AG04450 (cell line): ENCODE measurements around the gene PFN4. TPM values are rescaled to one million over a fixed set of nuclear protein-coding genes. Genes with fewer than 3 reads are reported as not detected.

Source experiments
- CTCF ChIA-PET: fragments of 300-600, 350-600 bp; formaldehyde crosslinking; extraction: SDS; loops from one replicate; lab custom pipeline; 2022; ENCODE audit warnings: antibody characterized with exemption, inconsistent platforms; lab: Charles Lee
- POLR2A ChIA-PET: fragments of 350-600 bp; formaldehyde crosslinking; extraction: SDS; loops from one replicate; lab custom pipeline; 2021; ENCODE audit warnings: antibody characterized with exemption, inconsistent platforms; lab: Yijun Ruan, JAX
- DNase-seq: peaks from one replicate; pipeline ENCODE4 v3.0.0-alpha.2; 2011; ENCODE audit warnings: low read depth, low spot score
- H3K27ac ChIP-seq: one replicate; pipeline ENCODE4 v1.5.1; 2012; ENCODE audit warnings: low read depth, low read length, control low read depth
- H3K27me3 ChIP-seq: one replicate; pipeline ENCODE4 v1.6.0; 2012; ENCODE audit warnings: low read length; ENCODE audit not compliant: control insufficient read depth, insufficient read depth
- H3K4me3 ChIP-seq: 2 replicates; pipeline ENCODE4 v1.5.1; 2011; ENCODE audit warnings: mild to moderate bottlenecking, low read depth, low read length, control low read depth
- H3K9me3 ChIP-seq: 2 replicates; pipeline ENCODE4 v1.5.1; 2012; ENCODE audit warnings: low read length; ENCODE audit not compliant: control insufficient read depth, insufficient read depth
- polyA plus RNA-seq: library from polyadenylated mRNA; depleted of rRNA; stranded (reverse); fragments of >200 nt; gene quantifications from 2 replicates; pipeline ENCODE4 v1.2.3, GENCODE V29; 2011
- TF ChIP-seq, protein P1 (sequence below): IDR thresholded peaks from 2 replicates; pipeline ENCODE4 v1.5.1; 2011; ENCODE audit warnings: low read depth, low read length, control low read depth, inconsistent platforms

The PFN4 gene
- polyA plus RNA-seq, 1 experiment = 0.52 TPM

GRCh38 chr2:24125956-24126355 lies 2.8 kb upstream of the PFN4 start:
- no peak overlapping the region for H3K4me3 ChIP-seq
- no peaks in the 10 kb centered on the region for H3K9me3 ChIP-seq
- DNase-seq = no peak
- ChIA-PET CTCF (no interaction called here), POLR2A (no interaction called here)
- H3K27ac ChIP-seq = no peak overlapping the region
- TF ChIP-seq, protein P1, sequence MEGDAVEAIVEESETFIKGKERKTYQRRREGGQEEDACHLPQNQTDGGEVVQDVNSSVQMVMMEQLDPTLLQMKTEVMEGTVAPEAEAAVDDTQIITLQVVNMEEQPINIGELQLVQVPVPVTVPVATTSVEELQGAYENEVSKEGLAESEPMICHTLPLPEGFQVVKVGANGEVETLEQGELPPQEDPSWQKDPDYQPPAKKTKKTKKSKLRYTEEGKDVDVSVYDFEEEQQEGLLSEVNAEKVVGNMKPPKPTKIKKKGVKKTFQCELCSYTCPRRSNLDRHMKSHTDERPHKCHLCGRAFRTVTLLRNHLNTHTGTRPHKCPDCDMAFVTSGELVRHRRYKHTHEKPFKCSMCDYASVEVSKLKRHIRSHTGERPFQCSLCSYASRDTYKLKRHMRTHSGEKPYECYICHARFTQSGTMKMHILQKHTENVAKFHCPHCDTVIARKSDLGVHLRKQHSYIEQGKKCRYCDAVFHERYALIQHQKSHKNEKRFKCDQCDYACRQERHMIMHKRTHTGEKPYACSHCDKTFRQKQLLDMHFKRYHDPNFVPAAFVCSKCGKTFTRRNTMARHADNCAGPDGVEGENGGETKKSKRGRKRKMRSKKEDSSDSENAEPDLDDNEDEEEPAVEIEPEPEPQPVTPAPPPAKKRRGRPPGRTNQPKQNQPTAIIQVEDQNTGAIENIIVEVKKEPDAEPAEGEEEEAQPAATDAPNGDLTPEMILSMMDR = no peak
- H3K27me3 ChIP-seq = no peaks in the 10 kb centered on the region

GRCh38 chr2:24123922-24124580 lies 917 bp upstream of the PFN4 start:
- ChIA-PET CTCF (interaction anchor here (1.3 kb wide), 1 partner anchor 40 kb away, joined by 6 read pairs; the partner anchor contains the start of gene TP53I3), POLR2A (interaction anchor here (1.0 to 1.9 kb wide), 4 partner anchors 16 to 197 kb away, joined by 3 to 6 read pairs (median 4); partner anchors contain the start of genes ATAD2B and TP53I3)

GRCh38 chr2:24122366-24123194 lies 554 bp downstream of the PFN4 start:
- TF ChIP-seq, protein P1 = no peak
- no peak overlapping the region for H3K27ac ChIP-seq
- no peaks in the 10 kb centered on the region for H3K27me3 ChIP-seq
- CTCF ChIA-PET = interaction anchor here (1.2 to 1.5 kb wide), 2 partner anchors 39 to 298 kb away, joined by 5 read pairs; no protein-coding TSS in a partner anchor
- DNase-seq = no peak
- POLR2A ChIA-PET = interaction anchor here (0.8 to 1.9 kb wide), 3 partner anchors 38 to 195 kb away, joined by 3 to 6 read pairs (median 4); partner anchors contain the start of gene TP53I3
- H3K4me3 ChIP-seq = peak overlapping the region; percentile 82
- H3K9me3 ChIP-seq = no peaks in the 10 kb centered on the region

More at GRCh38 chr2:24123922-24124580, 917 bp upstream of the PFN4 start:
- peak overlapping the region; percentile 59 for H3K27ac ChIP-seq
- H3K4me3 ChIP-seq = peak overlapping the region; percentile 82
- DNase-seq = no peak
- no peaks in the 10 kb centered on the region for H3K9me3 ChIP-seq
- TF ChIP-seq, protein P1 = no peak
- H3K27me3 ChIP-seq = no peaks in the 10 kb centered on the region

DNA sequence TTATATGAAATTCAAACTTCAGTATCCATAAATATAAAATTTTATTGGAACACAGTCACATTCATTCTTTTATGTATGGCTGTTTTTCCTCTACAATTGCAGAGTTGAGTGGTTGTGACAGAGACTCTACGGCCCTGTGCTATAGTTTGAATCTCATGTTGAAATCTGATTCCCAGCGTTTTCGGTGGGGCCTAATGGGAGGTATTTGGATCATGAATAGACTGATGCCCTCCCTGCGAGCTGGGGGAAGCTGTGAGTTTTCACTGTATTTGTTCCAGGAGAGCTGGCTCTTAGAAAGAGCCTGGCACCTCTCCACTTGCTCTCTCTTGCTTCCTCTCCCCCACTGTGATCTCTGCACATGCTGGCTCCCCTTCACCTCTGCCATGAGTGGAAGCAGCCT lies 1.7 kb downstream of the PFN4 start:
- TF ChIP-seq, protein P1 = no peak
- no peak for DNase-seq
- no peak overlapping the region for H3K4me3 ChIP-seq
- no peaks in the 10 kb centered on the region for H3K9me3 ChIP-seq
- POLR2A ChIA-PET = interaction anchor here (1.0 kb wide), 1 partner anchor 37 kb away, joined by 3 read pairs; no protein-coding TSS in a partner anchor
- CTCF ChIA-PET = interaction anchor here (0.8 kb wide), 1 partner anchor 36 kb away, joined by 3 read pairs; no protein-coding TSS in a partner anchor
- no peak overlapping the region for H3K27ac ChIP-seq
- no peaks in the 10 kb centered on the region for H3K27me3 ChIP-seq
